Neural progenitor cell (in vitro differentiated cells): ENCODE measurements around the gene MRPL21.

ENCODE experiments used
- EZH2phosphoT487 ChIP-seq: fragments of 200-600 bp; sonication (generic); IDR thresholded peaks from 2 replicates; pipeline ENCODE4 v1.6.1; 2017; ENCODE audit warnings: antibody characterized with exemption
- TF ChIP-seq, protein P1 (sequence below): fragments of 200-600 bp; sonication (generic); IDR thresholded peaks from 2 replicates; pipeline ENCODE4 v1.5.1; 2017; ENCODE audit warnings: antibody characterized with exemption, mild to moderate bottlenecking

DNA sequence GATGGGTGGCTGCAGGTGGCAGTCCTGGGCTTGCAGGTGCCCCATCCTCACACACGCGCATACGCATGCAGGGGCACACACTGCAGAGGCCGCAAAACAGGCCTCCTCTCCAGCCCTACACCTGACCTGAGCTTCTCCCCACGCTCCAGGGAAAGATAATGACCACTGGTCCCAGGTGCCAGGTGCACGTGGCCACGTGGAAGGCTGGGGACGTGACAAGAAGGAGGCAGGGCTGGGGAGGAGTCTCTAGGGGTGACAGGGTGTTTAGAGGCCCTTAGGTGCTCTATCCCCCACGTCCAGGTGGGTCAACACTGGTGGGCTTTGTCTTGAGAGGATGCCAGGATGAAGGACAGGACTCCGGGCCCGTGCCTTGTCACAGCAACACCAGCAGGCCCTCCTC is 38.4 kb downstream of the MRPL21 start:
- TF ChIP-seq, protein P1, sequence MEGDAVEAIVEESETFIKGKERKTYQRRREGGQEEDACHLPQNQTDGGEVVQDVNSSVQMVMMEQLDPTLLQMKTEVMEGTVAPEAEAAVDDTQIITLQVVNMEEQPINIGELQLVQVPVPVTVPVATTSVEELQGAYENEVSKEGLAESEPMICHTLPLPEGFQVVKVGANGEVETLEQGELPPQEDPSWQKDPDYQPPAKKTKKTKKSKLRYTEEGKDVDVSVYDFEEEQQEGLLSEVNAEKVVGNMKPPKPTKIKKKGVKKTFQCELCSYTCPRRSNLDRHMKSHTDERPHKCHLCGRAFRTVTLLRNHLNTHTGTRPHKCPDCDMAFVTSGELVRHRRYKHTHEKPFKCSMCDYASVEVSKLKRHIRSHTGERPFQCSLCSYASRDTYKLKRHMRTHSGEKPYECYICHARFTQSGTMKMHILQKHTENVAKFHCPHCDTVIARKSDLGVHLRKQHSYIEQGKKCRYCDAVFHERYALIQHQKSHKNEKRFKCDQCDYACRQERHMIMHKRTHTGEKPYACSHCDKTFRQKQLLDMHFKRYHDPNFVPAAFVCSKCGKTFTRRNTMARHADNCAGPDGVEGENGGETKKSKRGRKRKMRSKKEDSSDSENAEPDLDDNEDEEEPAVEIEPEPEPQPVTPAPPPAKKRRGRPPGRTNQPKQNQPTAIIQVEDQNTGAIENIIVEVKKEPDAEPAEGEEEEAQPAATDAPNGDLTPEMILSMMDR = no peak
- no peak for TF ChIP-seq EZH2phosphoT487
